ENCODE data around the gene FLRT3. TPM values are rescaled to one million over a fixed set of nuclear protein-coding genes. Genes with fewer than 3 reads are reported as not detected.

The FLRT3 gene
- total RNA-seq, 1 donor from 2014 or later: 60.7 TPM

DNA sequence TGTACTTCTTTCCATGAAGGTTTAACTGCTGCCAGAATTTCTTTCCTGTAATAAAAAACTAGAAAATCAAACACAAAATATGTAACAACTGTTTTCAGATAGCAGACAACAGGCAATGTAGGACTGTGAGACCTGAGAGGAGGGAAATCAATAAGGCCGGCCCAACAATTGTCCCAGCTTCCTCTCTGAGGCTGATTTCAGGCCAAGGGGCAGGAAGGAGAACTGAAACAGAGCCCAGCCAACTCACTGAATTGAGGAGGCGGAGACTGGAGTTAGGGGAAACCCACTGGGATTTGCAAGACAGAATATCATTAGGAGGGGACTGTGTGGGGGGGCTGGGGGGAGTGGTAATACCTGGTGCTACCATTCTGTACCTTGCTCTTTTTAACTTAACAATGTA, 42.2 kb downstream of the FLRT3 start:
- intact Hi-C loops (cut with DNase I): no loop called here
- no peaks in the 10 kb centered on the region for H3K27me3 ChIP-seq (ENCODE audit: low read depth)
- ATAC-seq (no peak), DNase-seq (no peak)
- no peak overlapping the region for H3K4me3 ChIP-seq
- no peak overlapping the region for H3K27ac ChIP-seq
- TF ChIP-seq, protein P1, sequence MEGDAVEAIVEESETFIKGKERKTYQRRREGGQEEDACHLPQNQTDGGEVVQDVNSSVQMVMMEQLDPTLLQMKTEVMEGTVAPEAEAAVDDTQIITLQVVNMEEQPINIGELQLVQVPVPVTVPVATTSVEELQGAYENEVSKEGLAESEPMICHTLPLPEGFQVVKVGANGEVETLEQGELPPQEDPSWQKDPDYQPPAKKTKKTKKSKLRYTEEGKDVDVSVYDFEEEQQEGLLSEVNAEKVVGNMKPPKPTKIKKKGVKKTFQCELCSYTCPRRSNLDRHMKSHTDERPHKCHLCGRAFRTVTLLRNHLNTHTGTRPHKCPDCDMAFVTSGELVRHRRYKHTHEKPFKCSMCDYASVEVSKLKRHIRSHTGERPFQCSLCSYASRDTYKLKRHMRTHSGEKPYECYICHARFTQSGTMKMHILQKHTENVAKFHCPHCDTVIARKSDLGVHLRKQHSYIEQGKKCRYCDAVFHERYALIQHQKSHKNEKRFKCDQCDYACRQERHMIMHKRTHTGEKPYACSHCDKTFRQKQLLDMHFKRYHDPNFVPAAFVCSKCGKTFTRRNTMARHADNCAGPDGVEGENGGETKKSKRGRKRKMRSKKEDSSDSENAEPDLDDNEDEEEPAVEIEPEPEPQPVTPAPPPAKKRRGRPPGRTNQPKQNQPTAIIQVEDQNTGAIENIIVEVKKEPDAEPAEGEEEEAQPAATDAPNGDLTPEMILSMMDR (IDR thresholded peaks at IDR 0.05): no peak
- H3K36me3 ChIP-seq: no peaks in the 10 kb centered on the region
- no peaks in the 10 kb centered on the region for H3K9me3 ChIP-seq
- no peaks in the 10 kb centered on the region for H3K4me1 ChIP-seq

DNA sequence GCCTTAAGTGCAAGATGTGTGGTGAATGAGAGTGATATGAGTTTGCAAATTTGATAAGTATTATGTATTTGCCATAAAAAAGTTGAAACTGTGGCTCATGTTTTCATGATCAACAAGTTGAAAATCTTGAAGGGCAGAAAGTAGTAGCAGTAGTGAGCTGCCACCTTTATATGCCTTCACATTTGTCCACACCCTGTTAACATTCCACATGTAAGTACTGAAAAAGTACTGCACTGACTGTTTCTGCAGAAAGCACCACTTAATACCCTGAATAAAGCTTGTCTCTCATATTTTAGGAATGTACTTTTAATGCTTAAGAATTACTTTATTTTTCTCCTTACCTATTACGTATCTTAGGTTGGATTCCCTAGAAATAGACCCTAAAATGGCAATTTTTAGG, 45.9 kb downstream of the FLRT3 start:
- no peaks in the 10 kb centered on the region for H3K4me1 ChIP-seq
- H3K9me3 ChIP-seq: no peaks in the 10 kb centered on the region
- no peak for DNase-seq
- H3K27me3 ChIP-seq (ENCODE audit: low read depth): no peaks in the 10 kb centered on the region
- TF ChIP-seq, protein P1 (IDR thresholded peaks at IDR 0.05): no peak
- no peak overlapping the region for H3K27ac ChIP-seq
- intact Hi-C loops (cut with DNase I): no loop called here
- ATAC-seq: peak; percentile 51 to 74
- H3K36me3 ChIP-seq: no peaks in the 10 kb centered on the region
- no peak overlapping the region for H3K4me3 ChIP-seq

DNA sequence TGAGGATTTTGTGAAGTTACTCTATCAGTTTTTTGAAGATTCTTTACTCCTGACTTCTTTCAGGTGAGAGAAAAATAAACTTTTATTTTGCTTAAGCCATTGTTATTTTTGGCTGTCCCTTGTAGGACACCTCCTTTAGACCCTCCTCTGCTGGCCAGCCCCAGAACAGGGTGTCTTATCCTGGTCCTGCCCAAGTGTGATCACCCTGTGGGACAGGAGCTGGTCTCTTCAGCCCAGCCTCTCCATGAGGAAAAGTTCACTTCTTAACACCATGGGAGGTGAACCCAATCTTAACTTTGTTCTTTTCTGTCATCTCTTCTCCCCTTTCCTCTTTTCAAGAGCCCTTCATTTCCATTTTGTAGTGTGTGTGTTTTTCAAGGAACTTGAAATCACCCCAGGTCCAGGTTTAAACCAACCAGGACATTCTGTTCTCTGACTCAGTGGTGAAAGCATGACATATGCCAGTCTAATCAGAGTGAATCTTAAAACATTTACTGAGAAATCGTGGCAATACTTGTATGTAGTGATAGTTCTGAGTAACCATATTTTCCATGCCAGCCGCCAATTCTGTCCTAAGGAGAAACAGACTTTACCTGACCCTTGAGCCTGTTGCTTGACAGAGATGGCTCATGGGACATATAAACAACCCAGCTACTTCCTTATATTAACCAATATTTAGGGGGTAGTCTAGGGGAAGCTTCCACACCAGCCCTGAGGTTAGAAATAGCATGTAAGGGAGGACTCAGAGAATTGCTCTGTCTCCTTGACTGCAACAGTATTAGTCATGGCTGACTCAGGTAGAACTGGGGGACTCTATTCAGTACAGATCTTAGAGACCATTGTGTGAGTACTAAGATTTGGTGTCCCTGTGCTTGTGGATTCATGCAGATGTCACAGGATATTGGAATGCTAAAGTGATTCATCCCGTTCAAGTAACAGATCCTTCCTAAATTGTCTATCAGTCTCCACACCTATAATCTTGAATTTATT, 48.8 kb downstream of the FLRT3 start:
- TF ChIP-seq, protein P1 (IDR thresholded peaks at IDR 0.05): no peak
- peak; percentile 42 to 60 for ATAC-seq
- no peaks in the 10 kb centered on the region for H3K27me3 ChIP-seq (ENCODE audit: low read depth)
- H3K9me3 ChIP-seq: no peaks in the 10 kb centered on the region
- H3K4me1 ChIP-seq: no peaks in the 10 kb centered on the region
- no peak overlapping the region for H3K4me3 ChIP-seq
- DNase-seq: no peak
- H3K36me3 ChIP-seq: no peaks in the 10 kb centered on the region
- H3K27ac ChIP-seq: no peak overlapping the region
- intact Hi-C loops (cut with DNase I): no loop called here

DNA sequence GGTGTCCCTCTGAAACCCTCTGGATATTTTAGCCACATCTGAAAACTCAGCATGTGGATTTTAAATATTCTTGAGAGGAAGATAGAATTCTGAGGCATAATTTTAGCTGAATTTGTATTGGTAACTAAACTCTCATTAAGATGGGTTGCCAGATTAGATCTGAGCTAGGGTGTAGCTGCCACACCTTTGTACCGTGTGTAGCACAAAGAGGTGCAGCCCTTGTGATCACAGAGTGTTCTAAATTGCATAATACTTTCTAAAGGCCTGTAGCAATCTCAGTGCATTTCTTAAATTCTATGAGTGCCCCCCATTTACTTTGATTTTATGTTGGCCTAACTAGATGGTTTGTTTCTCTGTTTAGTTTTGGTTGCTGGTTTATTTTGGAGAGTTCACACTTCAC, 53.0 kb downstream of the FLRT3 start:
- no peak for DNase-seq
- intact Hi-C loops (cut with DNase I): no loop called here
- H3K27me3 ChIP-seq (ENCODE audit: low read depth): no peaks in the 10 kb centered on the region
- no peaks in the 10 kb centered on the region for H3K9me3 ChIP-seq
- no peaks in the 10 kb centered on the region for H3K36me3 ChIP-seq
- H3K27ac ChIP-seq: no peak overlapping the region
- no peaks in the 10 kb centered on the region for H3K4me1 ChIP-seq
- H3K4me3 ChIP-seq: no peak overlapping the region
- TF ChIP-seq, protein P1 (IDR thresholded peaks at IDR 0.05): no peak
- ATAC-seq: peak in 1 of 2 donors; percentile 62

DNA sequence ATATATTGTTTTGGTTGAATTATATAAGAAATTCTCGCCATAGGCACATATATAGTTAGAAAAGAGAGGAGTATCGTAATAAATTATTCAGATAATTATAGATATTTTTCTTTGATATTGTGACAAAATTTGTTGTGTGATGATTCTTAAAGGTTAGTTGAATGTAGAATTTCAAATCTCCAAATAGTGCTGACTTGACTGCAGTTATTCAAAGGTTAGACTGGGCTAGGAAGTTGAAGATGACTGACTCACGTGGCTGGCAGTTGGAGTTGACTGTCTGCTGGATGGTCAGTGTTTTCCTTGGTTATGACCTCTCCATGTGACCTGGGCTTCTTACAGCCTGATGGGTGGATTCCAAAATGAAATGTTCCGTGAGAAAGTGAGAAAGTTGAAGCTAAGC, 55.3 kb downstream of the FLRT3 start:
- H3K27ac ChIP-seq: no peak overlapping the region
- TF ChIP-seq, protein P1 (IDR thresholded peaks at IDR 0.05): no peak
- no peaks in the 10 kb centered on the region for H3K4me1 ChIP-seq
- H3K4me3 ChIP-seq: no peak overlapping the region
- DNase-seq: no peak
- intact Hi-C loops (cut with DNase I): no loop called here
- no peaks in the 10 kb centered on the region for H3K9me3 ChIP-seq
- no peak for ATAC-seq
- no peaks in the 10 kb centered on the region for H3K27me3 ChIP-seq (ENCODE audit: low read depth)
- H3K36me3 ChIP-seq: no peaks in the 10 kb centered on the region

Measured in lower lobe of right lung (tissue), 2 donors.